SH-SY5Y (cell line): ENCODE measurements around the gene ATP1B1.

Experiments
- GATA2 ChIP-seq: IDR thresholded peaks from 2 replicates; pipeline ENCODE4 v1.6.1; 2011; ENCODE audit warnings: mild to moderate bottlenecking, low read depth, low read length
- GATA3 ChIP-seq: IDR thresholded peaks from 2 replicates; pipeline ENCODE4 v1.6.1; 2011; ENCODE audit warnings: low read depth, mild to moderate bottlenecking, low read length, moderate library complexity

DNA sequence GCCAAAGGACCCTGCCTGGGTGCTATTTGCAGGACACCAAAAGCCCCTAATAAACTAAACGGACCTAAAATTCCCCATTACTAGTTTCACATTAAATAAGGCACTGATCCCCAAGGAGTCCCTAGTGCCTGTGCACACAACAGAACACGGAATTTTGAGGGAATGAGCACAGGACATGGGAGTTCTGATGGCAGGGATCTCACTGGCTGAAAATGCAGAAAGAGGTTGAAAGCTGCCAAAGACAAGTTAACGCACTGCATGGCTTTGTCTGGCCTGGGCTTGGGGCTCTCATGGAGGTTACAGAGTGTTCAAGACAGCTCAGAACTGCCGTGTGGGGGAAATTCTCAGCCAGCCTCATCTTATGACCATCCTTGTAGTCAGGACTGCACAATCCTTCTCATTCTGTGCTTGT, 15.6 kb upstream of the ATP1B1 start:
- no peak for TF ChIP-seq GATA2
- no peak for TF ChIP-seq GATA3
